ENCODE data around the gene MAP2K3. TPM values are rescaled to one million over a fixed set of nuclear protein-coding genes. Genes with fewer than 3 reads are reported as not detected.
"Not testable (repeated sequence)": the region's sequence is repeated elsewhere in the genome, so short reads cannot be mapped to it uniquely, and the experiment has no call there.

Gene MAP2K3
- total and polyA plus RNA-seq, 4 donors, result 36.4 to 111 (median 76.7) TPM

- not testable (repeated sequence) for H3K4me3 ChIP-seq; H3K9me3 ChIP-seq (ENCODE audit: control insufficient read depth in 4 of 4, insufficient read depth in 3 of 4, low read length in 3 of 4); H3K27ac ChIP-seq (ENCODE audit: low read depth in 1 of 2, low read length in 1 of 2); H3K27me3 ChIP-seq (ENCODE audit: control insufficient read depth in 3 of 3, insufficient read depth in 3 of 3, low read length in 2 of 3); DNase-seq; ATAC-seq (ENCODE audit: insufficient read depth, low FRiP score); H3K36me3 ChIP-seq (ENCODE audit: control insufficient read depth in 4 of 4, insufficient read depth in 4 of 4, low read length in 4 of 4); H3K4me1 ChIP-seq (ENCODE audit: control insufficient read depth in 5 of 5, insufficient read depth in 5 of 5, low read length in 5 of 5); H3K9ac ChIP-seq (ENCODE audit: insufficient read depth in 1 of 2, low read length in 2 of 2)
- WGBS, 2 donors, result 80 to 87% methylated on average over 3 to 4 of the region's 4 CpGs
These were observed 56.8 kb downstream of the MAP2K3 start for GRCh38 chr17:21341279-21341678.

GRCh38 chr17:21341925-21342540 lies 57.5 kb downstream of the MAP2K3 start:
- not testable (repeated sequence) for H3K27me3 ChIP-seq (ENCODE audit: control insufficient read depth in 3 of 3, insufficient read depth in 3 of 3, low read length in 2 of 3); H3K4me3 ChIP-seq; H3K9ac ChIP-seq (ENCODE audit: insufficient read depth in 1 of 2, low read length in 2 of 2); H3K4me1 ChIP-seq (ENCODE audit: control insufficient read depth in 5 of 5, insufficient read depth in 5 of 5, low read length in 5 of 5); H3K27ac ChIP-seq (ENCODE audit: low read depth in 1 of 2, low read length in 1 of 2); H3K9me3 ChIP-seq (ENCODE audit: control insufficient read depth in 4 of 4, insufficient read depth in 3 of 4, low read length in 3 of 4); H3K36me3 ChIP-seq (ENCODE audit: control insufficient read depth in 4 of 4, insufficient read depth in 4 of 4, low read length in 4 of 4); ATAC-seq (ENCODE audit: insufficient read depth, low FRiP score); DNase-seq
- 66 to 81% methylated on average over 8 of the region's 8 CpGs for WGBS, 2 donors

- H3K4me1 ChIP-seq (ENCODE audit: control insufficient read depth in 5 of 5, insufficient read depth in 5 of 5, low read length in 5 of 5); H3K27me3 ChIP-seq (ENCODE audit: control insufficient read depth in 3 of 3, insufficient read depth in 3 of 3, low read length in 2 of 3); H3K9me3 ChIP-seq (ENCODE audit: control insufficient read depth in 4 of 4, insufficient read depth in 3 of 4, low read length in 3 of 4); DNase-seq; H3K27ac ChIP-seq (ENCODE audit: low read depth in 1 of 2, low read length in 1 of 2); H3K36me3 ChIP-seq (ENCODE audit: control insufficient read depth in 4 of 4, insufficient read depth in 4 of 4, low read length in 4 of 4); H3K9ac ChIP-seq (ENCODE audit: insufficient read depth in 1 of 2, low read length in 2 of 2); ATAC-seq (ENCODE audit: insufficient read depth, low FRiP score); H3K4me3 ChIP-seq: not testable (repeated sequence)
- 65 to 75% methylated on average over 10 of the region's 11 CpGs for WGBS, 2 donors
These were observed 58.8 kb downstream of the MAP2K3 start for GRCh38 chr17:21343061-21343949.

GRCh38 chr17:21344801-21345200 lies 60.3 kb downstream of the MAP2K3 start:
- ATAC-seq (ENCODE audit: insufficient read depth, low FRiP score); H3K36me3 ChIP-seq (ENCODE audit: control insufficient read depth in 4 of 4, insufficient read depth in 4 of 4, low read length in 4 of 4); H3K4me1 ChIP-seq (ENCODE audit: control insufficient read depth in 5 of 5, insufficient read depth in 5 of 5, low read length in 5 of 5); DNase-seq; H3K9ac ChIP-seq (ENCODE audit: insufficient read depth in 1 of 2, low read length in 2 of 2); H3K27me3 ChIP-seq (ENCODE audit: control insufficient read depth in 3 of 3, insufficient read depth in 3 of 3, low read length in 2 of 3); H3K9me3 ChIP-seq (ENCODE audit: control insufficient read depth in 4 of 4, insufficient read depth in 3 of 4, low read length in 3 of 4); H3K4me3 ChIP-seq; H3K27ac ChIP-seq (ENCODE audit: low read depth in 1 of 2, low read length in 1 of 2): not testable (repeated sequence)
- 74 to 78% methylated on average over 4 of the region's 4 CpGs for WGBS, 2 donors

- Histone ChIP-seq H3K27me3 (ENCODE audit: control insufficient read depth in 3 of 3, insufficient read depth in 3 of 3, low read length in 2 of 3) (no peaks in the 10 kb centered on the region), H3K27ac (ENCODE audit: low read depth in 1 of 2, low read length in 1 of 2) (no peak overlapping the region)
- WGBS, 2 donors, result 73 to 80% methylated on average over 9 to 10 of the region's 10 CpGs
These were observed 60.7 kb downstream of the MAP2K3 start for GRCh38 chr17:21345236-21345635.

GRCh38 chr17:21346107-21346506 lies 61.6 kb downstream of the MAP2K3 start:
- not testable (repeated sequence) for H3K9me3 ChIP-seq (ENCODE audit: control insufficient read depth in 4 of 4, insufficient read depth in 3 of 4, low read length in 3 of 4); H3K4me1 ChIP-seq (ENCODE audit: control insufficient read depth in 5 of 5, insufficient read depth in 5 of 5, low read length in 5 of 5); H3K36me3 ChIP-seq (ENCODE audit: control insufficient read depth in 4 of 4, insufficient read depth in 4 of 4, low read length in 4 of 4); H3K27me3 ChIP-seq (ENCODE audit: control insufficient read depth in 3 of 3, insufficient read depth in 3 of 3, low read length in 2 of 3); H3K4me3 ChIP-seq; H3K9ac ChIP-seq (ENCODE audit: insufficient read depth in 1 of 2, low read length in 2 of 2); H3K27ac ChIP-seq (ENCODE audit: low read depth in 1 of 2, low read length in 1 of 2); DNase-seq; ATAC-seq (ENCODE audit: insufficient read depth, low FRiP score)
- WGBS, 2 donors, result no CpG with 5 or more reads among the region's 2 CpGs

More at GRCh38 chr17:21345236-21345635, 60.7 kb downstream of the MAP2K3 start:
- DNase-seq (no peak), ATAC-seq (ENCODE audit: insufficient read depth, low FRiP score) (no peak)
- TF ChIP-seq CTCF (IDR thresholded peaks at IDR 0.05; ENCODE audit: control extremely low read depth, extremely low read depth), result no peak
- Histone ChIP-seq H3K9ac (ENCODE audit: insufficient read depth in 1 of 2, low read length in 2 of 2) (no peak overlapping the region), H3K36me3 (ENCODE audit: control insufficient read depth in 4 of 4, insufficient read depth in 4 of 4, low read length in 4 of 4) (no peaks in the 10 kb centered on the region), H3K4me1 (ENCODE audit: control insufficient read depth in 5 of 5, insufficient read depth in 5 of 5, low read length in 5 of 5) (no peaks in the 10 kb centered on the region), H3K4me3 (no peak overlapping the region), H3K9me3 (ENCODE audit: control insufficient read depth in 4 of 4, insufficient read depth in 3 of 4, low read length in 3 of 4) (no peaks in the 10 kb centered on the region)

GRCh38 chr17:21346651-21347250 lies 62.2 kb downstream of the MAP2K3 start:
- WGBS, 2 donors, result 52 to 73% methylated on average over 8 to 10 of the region's 10 CpGs
- peak in 1 of 3 donors; percentile 26 for DNase-seq
- H3K4me3 ChIP-seq; H3K9ac ChIP-seq (ENCODE audit: insufficient read depth in 1 of 2, low read length in 2 of 2); H3K4me1 ChIP-seq (ENCODE audit: control insufficient read depth in 5 of 5, insufficient read depth in 5 of 5, low read length in 5 of 5); ATAC-seq (ENCODE audit: insufficient read depth, low FRiP score); H3K27me3 ChIP-seq (ENCODE audit: control insufficient read depth in 3 of 3, insufficient read depth in 3 of 3, low read length in 2 of 3); H3K36me3 ChIP-seq (ENCODE audit: control insufficient read depth in 4 of 4, insufficient read depth in 4 of 4, low read length in 4 of 4); H3K27ac ChIP-seq (ENCODE audit: low read depth in 1 of 2, low read length in 1 of 2); H3K9me3 ChIP-seq (ENCODE audit: control insufficient read depth in 4 of 4, insufficient read depth in 3 of 4, low read length in 3 of 4): not testable (repeated sequence)
